ENCODE data around the gene SNRNP35. TPM values are rescaled to one million over a fixed set of nuclear protein-coding genes. Genes with fewer than 3 reads are reported as not detected.
"Not testable (repeated sequence)": the region's sequence is repeated elsewhere in the genome, so short reads cannot be mapped to it uniquely, and the experiment has no call there.

SNRNP35 gene
- total RNA-seq, 1 donor from 2014 or later: 15.4 TPM

DNA sequence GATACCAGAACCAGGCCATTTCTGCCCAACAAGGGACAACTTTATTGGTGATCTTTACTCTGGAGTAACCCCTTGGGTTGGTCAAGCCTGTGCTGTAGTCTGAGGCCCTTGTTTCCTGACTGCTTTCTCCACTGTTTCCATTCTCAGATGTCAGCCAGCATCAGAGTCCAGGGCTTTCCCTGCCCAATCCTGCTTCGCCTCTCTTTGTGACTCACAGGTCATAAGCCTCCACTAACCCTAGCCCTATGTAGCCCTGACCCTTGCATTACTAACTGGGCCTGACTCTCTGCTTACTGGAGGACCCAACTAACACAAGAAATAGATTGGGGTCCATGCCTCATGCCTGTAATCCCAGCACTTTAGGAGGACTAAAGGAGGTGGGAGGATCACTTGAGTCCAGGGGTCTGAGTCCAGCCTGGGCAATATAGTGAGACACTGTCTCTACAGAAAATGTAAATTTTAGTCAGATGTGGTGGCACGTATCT is 8.6 kb upstream of the SNRNP35 start:
- no peak for DNase-seq (ENCODE audit: low read depth)

DNA sequence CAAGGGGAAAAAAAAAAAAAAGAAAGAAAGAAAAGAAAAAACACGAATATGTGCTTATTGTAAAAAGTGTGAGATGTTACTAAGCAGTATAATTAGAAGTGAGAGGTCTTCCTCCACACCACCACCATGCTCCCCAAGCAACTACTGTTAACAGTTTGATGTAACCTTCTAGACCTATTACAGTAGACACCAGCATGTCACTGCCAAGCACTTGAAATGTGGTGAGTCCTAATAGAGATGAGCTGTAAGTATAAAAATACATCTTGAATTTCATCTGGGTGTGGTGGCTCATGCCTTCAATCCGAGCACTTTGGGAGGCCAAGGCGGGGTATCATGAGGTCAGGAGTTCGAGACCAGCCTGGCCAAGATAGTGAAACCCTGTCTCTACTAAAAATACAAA is 8.1 kb upstream of the SNRNP35 start:
- no peak for DNase-seq (ENCODE audit: low read depth)

DNA sequence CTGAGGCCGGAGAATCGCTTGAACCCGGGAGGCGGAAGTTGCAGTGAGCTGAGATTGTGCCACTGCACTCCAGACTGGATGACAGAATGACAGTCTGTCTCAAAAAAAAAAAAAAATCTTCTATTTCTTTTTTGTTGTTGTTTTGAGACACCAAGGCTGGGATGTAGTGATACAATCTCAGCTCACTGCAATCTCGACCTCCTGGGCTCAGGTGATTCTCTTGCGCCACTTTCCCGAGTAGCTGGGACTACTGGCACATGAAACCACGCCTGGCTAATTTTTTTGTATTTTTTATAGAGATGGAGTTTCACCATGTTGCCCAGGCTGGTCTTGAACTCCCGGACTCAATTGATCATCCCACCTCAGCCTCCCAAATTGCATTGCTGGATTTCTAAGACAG is 7.3 kb upstream of the SNRNP35 start:
- no peak for DNase-seq (ENCODE audit: low read depth)

DNA sequence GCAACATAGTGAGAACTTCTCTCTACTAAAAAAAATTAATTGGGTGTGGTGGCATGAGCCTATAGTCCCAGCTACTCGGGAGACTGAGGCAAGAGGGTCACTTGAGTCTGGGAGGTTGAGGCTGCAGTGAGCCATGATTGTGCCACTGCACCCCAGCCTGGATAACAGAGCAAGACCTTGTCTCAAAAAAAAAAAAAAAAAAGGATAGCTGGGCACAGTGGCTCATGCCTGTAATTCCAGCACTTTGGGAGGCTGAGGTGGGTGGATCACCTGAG is 5.7 kb upstream of the SNRNP35 start:
- DNase-seq (ENCODE audit: low read depth): not testable (repeated sequence)

DNA sequence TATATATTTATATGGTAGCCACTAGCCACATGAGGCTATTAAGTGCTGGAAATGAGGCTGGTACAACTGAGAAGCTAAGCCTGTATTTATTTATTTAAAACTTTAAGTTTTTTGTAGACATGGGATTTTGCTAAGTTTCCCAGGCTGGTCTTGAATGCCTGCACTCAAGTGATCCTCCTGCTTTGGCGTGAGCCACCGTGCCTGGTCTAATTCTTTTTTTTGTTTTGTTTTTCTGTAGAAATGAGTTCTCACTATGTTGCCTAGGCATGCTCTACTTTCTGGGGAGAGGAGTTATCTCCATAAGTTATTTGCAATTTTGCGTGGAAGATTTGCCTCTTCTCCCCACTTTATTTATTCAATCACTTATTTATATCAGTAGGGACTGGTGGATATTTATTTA is 4.8 kb upstream of the SNRNP35 start:
- no peak for DNase-seq (ENCODE audit: low read depth)

DNA sequence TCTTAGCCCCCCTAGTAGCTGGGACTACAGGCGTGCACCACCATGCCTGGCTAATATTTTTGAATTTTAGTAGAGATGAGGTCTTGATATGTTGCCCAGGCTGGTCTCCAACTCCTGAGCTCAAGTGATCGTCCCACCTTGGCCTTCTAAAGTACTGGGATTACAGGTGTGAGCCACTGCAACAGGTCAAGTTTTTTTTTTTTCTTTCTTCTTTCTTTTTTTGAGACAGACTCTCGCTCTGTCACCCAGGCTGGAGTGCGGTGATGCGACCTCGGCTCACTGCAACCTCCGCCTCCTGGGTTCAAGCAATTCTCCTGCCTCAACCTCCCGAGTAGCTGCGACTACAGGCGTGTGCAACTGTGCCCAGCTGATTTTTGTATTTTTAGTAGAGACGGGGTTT is 5.2 kb downstream of the SNRNP35 start:
- DNase-seq (ENCODE audit: low read depth): not testable (repeated sequence)

DNA sequence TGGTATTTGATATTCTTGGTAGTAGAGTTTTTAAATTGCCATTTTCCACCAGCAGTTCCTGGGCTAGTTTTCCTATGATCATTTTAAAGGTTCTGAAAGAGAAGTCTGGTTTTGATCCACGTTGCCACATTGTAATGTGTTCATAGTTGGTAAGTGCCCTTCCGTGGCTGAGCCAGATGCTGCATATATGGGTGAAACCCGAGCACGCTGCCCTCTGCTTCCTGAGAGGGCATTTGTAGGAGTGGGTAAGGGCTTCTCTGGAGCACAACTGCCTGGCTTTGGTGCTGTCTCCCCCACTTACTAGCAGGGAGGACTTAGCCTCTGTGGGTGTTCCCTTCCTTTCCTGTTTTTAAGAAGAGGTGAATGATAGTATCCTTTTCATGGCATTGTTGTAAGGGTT is 7.1 kb downstream of the SNRNP35 start:
- no peak for DNase-seq (ENCODE audit: low read depth)

DNA sequence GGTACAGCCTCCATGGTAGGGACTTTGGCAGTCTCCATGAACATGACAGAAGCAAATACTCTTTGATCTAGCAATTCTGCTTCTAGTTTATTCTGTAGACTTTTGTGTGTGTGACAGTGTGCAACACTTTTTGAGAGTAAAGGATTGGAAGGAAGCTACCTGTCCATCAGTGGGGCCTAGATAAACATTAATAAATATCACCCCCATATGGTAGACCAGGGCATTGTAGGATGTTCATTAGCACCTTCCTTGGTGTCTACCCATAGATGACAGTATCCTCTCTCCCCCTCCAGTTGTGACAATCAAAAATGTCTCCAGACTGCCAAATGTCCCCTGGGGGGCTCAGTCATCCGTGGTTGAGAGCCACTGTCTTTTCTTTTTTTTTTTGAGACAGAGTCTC is 10.8 kb downstream of the SNRNP35 start:
- no peak for DNase-seq (ENCODE audit: low read depth)

DNA sequence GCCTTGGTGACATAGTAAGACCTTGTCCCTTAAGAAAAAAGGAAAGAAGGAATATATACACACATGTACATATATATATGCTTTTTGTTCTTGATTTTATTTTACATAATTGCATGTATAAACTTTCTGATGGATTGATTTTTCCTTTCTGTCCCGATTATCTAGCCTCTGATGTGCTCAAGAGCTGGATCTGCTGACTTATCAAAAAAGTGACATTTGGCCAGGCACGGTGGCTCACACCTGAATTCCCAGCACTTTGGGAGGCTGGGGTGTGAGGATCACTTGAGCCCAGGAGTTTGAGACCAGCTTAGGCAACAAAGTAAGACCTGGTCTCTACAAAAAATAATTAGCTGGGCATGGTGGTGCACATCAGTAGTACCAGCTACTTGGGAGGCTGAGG is 12.0 kb downstream of the SNRNP35 start:
- no peak for DNase-seq (ENCODE audit: low read depth)

DNA sequence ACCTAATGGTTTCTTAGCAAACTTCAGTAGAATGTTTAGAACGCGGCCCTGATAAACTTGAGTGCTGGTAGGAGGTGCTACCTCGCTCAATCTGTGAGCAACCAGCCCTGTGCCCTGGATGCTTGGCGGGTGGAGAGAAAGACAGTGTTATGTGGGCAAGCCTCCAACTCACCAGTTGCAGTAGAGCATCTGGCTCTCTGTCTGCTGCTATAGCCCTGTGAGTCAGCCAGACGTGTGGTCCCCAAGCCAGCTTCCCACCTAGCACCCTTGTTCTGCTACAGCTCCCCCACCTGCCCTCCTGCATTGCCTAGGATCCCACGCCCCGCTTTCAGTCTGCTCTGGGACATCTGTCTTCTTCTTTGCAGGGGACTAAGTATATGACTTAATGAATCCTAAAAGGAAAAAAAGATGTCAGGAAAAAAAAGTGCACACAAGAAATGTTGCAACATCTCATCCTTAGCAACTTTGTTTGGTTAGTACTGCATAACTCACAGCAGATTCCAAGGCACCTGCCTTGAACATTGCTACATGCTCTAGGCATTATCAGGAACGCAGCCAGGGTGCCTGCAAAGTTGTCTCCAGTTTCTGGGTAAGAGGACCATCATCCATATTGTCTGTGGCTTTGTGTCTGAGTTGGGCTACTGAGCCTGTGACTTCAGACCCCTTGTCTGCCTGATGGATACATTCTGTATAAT is 13.6 kb downstream of the SNRNP35 start:
- DNase-seq (ENCODE audit: low read depth): peak; percentile 77

DNA sequence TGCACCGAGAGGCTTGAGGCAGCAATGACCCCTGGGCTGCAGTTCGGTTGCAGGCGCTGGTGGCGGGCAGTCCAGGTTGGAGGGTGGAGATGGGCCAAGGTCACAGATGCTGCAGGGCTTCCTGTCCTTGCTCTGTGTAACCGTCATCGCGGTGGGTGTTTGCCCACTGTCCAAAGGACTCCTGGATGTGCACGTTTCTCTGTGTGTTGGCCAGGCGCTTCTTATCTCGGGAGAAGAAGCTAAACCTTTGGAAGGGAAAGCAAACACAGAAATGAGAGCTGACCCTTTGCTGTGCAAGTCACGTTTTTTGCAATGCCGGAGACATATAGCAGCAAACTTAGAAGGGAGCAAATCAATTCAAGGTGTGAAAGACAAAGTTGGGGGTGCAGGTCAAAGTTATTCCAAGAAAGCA is 14.5 kb downstream of the SNRNP35 start:
- no peak for DNase-seq (ENCODE audit: low read depth)

DNA sequence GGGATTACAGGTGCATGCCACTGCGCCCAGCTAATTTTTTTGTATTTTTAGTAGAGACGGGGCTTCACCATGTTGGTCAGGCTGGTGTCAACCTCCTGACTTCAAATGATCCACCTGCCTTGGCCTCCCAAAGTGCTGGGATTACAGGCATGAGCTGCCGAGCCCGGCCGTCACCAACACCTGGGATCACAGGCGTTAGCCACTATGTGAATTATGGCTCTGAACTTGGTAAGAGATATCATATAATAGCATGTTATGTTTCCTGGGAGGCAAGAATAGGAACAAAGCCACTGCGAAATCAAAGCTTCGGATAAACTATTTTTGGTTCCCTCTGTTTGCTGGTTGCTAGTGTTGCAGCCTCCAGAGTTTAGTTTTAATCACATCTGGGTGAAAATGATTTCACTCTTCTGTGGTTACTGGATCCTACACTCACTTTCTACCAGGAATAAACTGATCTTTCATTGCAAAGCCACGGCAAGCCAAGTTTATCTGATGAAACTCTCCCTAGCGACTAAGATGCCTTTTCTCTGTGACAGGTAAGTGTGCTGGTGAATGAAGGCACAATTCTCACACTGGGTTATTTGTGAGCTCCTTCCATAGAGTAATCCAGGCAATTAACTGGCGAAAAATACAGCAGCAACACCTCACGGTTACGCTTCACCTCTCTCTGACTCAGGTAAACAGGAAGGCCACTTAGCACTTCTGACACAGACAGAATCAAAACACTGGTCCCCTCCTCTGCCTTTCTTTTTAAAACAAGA is 16.7 kb downstream of the SNRNP35 start:
- peak; percentile 74 for DNase-seq (ENCODE audit: low read depth)

DNA sequence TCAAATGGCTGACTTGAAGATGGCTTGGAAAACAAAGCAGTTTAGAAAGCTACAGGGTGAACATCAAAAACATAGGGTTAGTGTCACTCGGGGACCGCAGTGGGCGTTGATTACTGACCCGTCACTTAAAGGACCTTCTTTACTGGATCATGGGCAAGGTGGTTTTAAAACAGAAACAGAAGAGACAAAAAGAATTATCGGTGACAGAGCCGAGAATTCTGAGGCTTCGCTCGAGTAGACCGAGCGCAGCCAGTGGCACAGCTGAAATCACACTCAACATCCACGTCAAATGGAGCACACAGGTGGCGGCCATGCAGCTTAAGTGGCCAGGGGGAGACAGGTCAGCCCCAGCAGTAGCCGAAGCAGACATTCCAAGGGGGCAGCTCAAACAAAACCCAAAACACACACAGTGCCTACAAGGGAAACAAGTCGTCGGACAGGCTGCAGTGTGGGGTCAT is 17.3 kb downstream of the SNRNP35 start:
- no peak for DNase-seq (ENCODE audit: low read depth)

DNA sequence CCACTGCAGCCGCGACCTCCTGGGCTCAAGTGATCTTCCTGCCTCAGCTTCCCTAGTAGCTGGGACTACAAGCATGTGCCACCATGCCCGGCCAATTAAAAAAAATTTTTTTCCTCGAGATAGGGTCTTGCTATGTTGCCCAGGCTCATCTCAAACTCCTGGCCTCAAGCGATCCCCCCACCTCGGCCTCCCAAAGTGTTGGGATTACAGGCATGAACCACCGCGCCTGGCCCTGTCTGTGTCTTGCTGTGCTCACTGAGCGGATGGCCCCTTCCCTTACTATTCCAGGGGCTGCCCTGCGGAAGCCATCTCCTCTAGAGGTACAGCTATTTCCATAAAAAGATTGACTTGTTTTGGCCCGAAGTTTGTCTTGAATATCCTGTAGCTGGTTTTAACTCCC is 20.1 kb downstream of the SNRNP35 start:
- DNase-seq (ENCODE audit: low read depth): no peak

DNA sequence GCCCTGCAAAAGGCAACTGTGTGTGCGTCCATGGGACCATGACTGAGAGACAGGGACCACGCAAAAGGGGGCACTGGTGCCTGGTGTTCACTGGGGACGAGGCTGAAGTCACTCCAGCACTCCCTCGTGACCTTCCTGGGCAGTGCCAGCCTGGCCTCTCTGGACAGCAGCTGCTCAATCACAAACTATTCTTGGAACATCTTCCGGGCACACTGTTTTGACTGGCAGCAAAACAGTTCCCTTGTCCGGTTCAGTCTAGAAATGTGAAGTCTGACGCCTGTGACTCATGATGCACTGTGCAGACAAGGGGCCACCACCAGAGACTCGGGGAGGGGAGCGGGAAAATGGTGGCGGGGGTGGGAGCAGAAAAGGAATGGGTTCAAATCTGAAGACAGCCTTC is 20.8 kb downstream of the SNRNP35 start:
- DNase-seq (ENCODE audit: low read depth): peak; percentile 49

DNA sequence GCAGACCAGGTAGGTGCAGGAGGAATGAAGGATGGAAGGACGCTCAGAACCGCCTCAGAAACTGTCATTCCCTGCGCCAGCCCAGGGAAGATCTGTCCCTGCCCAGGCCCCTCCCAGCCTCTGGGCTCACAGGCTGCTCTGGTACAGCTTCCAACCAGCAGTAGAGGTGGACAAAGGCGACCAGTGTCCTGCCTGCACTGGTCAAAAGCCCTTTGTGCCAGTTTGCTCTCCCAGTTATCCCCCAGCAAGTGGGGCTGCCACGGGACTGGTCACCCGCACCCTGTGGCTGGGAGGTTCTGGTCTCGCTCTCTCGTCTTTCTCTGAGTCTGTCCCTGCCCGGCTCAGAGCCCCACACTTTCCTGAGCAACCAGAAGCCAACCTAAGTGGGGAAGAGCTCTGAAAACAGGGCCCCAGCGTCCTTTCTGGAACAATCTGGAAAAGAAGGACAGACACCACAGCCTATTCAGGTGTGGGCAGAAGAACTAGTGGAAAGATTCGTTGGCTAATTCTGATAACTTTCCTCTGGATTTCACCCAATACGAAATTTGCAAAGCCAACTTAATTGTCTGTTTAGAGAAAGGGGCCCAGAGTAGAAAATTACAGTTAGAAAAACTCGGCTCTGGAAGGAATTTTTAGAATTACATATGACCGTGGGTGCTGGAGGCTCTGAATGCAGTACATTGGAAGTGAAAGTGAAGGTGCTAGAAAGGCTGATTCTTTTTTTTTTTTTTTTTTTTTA is 21.7 kb downstream of the SNRNP35 start:
- no peak for DNase-seq (ENCODE audit: low read depth)

DNA sequence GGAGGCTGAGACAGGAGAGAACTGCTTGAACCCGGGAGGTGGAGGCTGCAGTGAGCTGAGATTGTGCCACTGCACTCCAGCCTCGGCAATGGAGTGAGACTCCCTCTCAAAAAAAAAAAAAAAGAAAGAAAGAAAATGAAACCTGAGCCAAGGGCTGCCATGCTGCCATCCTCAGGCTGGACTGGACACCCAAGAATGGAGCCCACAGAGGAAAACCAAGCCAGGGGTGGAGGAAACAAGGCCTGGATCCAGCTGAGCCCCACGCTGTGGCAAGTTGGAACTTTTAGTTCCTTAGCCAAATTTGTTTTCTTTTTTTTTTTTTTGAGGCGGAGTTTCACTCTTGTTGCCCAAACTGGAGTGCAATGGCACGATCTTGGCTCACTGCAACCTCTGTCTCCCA is 23.3 kb downstream of the SNRNP35 start:
- DNase-seq (ENCODE audit: low read depth): not testable (repeated sequence)

DNA sequence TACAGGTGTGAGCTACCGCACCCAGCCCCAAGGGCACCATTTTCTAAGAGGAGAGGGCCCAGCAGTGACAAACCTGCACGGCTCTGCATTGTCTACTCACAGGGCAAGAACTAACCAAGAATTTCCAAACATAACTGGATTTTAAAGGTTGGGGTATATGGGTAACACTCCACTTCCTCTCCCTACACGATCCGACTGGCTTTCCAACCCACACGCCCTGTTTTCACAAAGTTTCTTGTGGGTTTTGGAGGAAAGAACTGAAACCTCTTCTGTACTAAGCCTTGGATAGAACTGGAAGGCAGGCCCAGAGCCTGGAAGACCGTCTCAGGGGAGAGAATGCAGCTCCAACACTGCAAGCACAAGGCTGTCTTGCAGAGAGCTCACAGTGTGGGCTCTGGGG is 24.9 kb downstream of the SNRNP35 start:
- DNase-seq (ENCODE audit: low read depth): no peak

DNA sequence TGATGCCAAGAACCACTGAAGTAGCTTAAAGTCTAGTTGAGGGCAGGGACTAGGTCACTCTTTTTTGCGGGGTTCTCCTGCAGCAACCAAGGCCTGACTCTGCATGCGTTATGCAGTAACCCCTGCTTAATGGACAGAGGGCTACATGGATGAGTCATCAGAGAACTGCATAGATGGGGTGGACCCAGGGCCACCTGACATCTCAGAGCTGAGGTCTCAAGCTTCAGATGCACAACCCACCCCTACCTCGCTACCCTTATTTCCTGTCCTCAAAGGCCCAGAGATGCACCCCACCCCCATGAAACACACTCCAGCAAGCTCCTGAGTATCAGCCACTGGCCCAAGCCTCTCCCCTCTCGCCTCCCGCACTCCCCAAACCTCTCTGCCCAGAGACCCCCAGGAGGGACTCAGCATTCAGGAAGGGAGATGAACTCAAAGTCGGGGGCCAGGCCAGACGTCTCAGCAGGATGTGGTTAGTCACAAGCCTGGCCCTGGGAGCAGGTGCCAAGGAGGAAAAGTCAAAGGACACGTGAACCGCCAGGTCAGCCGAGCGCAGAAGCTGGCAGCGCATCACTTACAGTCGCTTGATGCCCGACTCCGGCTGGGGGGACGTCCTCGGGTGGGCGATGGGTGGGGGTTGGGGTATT is 25.8 kb downstream of the SNRNP35 start:
- DNase-seq (ENCODE audit: low read depth): peak; percentile 28

DNA sequence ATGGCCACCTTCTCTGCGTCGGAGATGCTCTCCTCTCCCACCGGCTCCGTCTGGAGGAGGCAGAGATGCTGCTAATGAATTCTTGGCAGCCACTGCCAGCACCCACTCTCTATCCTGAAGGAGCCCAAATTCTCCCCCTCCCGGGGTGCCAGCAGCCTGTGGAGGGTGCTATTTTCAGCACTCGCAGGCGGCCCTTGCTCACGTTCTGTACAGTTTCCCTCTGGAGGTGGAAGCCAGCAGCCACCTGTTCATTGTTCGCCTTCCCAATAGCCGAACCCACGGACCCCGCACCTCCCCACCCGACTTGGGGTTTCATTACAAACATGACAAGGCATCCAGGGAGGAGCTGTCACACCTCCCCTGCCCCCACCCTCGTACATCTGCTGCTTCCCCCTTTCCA is 27.8 kb downstream of the SNRNP35 start:
- no peak for DNase-seq (ENCODE audit: low read depth)

DNA sequence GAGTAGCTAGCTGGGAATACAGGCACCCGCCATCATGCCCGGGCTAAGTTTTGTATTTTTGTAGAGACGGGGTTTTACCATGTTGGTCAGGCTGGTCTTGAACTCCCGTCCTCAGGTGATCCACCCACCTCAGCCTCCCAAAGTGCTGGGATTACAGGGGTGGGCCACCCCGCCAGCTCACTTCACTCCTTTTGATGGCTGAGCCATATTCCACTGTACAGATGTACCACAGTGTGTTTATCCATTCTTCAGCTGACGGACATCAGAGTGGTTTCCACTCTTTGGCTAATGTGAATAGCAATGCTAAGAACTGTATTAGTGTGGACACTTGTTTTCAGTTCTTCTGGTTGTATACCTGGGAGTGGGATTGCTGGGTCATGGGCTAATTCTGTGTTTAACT is 29.5 kb downstream of the SNRNP35 start:
- no peak for DNase-seq (ENCODE audit: low read depth)

DNA sequence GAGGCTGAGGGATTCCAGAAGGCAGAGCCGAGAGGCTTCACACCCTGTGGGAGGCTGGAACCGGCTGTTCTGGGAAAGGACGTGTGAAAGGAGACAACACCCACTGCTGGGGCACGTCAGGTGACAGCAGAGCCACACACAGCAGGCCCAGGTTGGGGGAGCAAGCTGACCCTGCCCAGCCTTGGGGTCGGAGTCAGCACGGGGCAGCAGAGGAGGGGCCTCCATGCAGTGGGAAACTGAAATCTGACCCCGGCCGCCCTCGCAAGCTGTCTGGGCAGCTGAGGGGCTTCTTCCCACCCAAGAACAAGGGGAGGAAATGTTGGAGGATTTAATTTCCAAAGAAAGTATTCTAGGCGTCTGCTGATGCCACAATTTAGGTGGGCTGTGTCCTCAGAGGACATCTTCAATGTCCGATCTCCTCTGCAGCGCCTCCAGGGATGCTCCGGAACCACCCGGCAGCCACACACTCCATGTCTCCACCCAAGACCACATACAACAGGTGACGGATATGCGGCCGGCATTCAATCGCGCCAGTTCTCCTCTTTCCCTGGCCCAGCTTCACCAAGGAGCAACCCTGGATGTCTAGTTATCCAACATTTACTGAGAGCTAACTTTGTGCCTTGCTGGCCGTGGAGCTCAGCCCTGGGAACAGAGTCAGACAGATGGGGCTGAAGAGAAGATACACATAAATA is 30.7 kb downstream of the SNRNP35 start:
- DNase-seq (ENCODE audit: low read depth): no peak
